ENCODE data around the gene SEMA4C. TPM values are rescaled to one million over a fixed set of nuclear protein-coding genes. Genes with fewer than 3 reads are reported as not detected.

The SEMA4C gene
- total and polyA plus RNA-seq, 9 of the 15 experiments (the other 6 are each of a cell fraction or from before 2014, with no cell fraction given): 0.32 to 59.7 (median 23.9) TPM

- Histone ChIP-seq H3K9me3 (replicated peaks; ENCODE audit: control insufficient read depth, insufficient read depth, low read depth, low read length) (peaks cover 9% of the 10 kb centered on the region; the same call in 1 of the 2 replicates), H3K4me1 (replicated peaks in 1 of 2; ENCODE audit: control insufficient read depth in 2 of 2, insufficient read depth in 2 of 2, low read length in 2 of 2) (peaks cover 68 to 69% of the 10 kb centered on the region in 2 experiments), H3K4me2 (ENCODE audit: insufficient read depth, low read length) (peak overlapping the region; percentile 84), H4K20me1 (replicated peaks; ENCODE audit: control insufficient read depth, insufficient read depth, low read length) (no peaks in the 10 kb centered on the region), H3K4me3 (peak overlapping the region; percentile 14; the same call in 1 of the 2 replicates), H3K27me3 (ENCODE audit: control insufficient read depth in 2 of 2, insufficient read depth in 2 of 2, low read length in 2 of 2) (no peaks in the 10 kb centered on the region), H3K36me3 (ENCODE audit: control insufficient read depth, insufficient read depth, low read length) (peaks cover 7% of the 10 kb centered on the region; the same call in 2 of the 3 replicates), H2AFZ (ENCODE audit: low read depth, low read length) (0 out of 2 replicates have a peak overlapping the region, but pooled peaks have one; percentile 36), H3K79me2 (ENCODE audit: control insufficient read depth, insufficient read depth, low read length) (peaks cover 36% of the 10 kb centered on the region), H3K9me1 (ENCODE audit: control insufficient read depth, insufficient read depth, low read length) (no peaks in the 10 kb centered on the region), H3K27ac (ENCODE audit: extremely low read depth, low read depth, low read length) (peak overlapping the region; percentile 90), H3K9ac (ENCODE audit: insufficient read depth in 1 of 2, low read depth in 2 of 2, low read length in 2 of 2) (peak overlapping the region; percentile 63 to 85; a peak in 3 of 4 replicates)
- ATAC-seq (peak; percentile 90), DNase-seq (ENCODE audit: extremely low read depth in 1 of 4, low spot score in 3 of 4) (peak; percentile 73 to 92 (median 80)), FAIRE-seq (peak; percentile 92)
- BruUV-seq (replicated peaks): no TSS peak
- intact Hi-C loops (cut with micrococcal nuclease): loop anchor here (1.0 to 2.0 kb wide), 2 partner anchors 24 to 61 kb away; partner anchors contain the start of gene ANKRD39
- WGBS (ENCODE audit: insufficient coverage, low coverage, missing lambda C conversion rate): 13% methylated on average over 19 of the region's 19 CpGs
- in situ Hi-C loops (cut with MboI): no loop called here
- ChIA-PET CTCF (ENCODE audit: low intra/inter-chr PET ratio) (no interaction called here), POLR2A (interaction anchor here (1.1 to 1.5 kb wide), 5 partner anchors 9 to 25 kb away, joined by 3 to 5 read pairs (median 4); no protein-coding TSS in a partner anchor)
- no peak for TF ChIP-seq ZNF212 (CRISPR knock-in tag; IDR thresholded peaks at IDR 0.05)
- TF ChIP-seq EZH2 (IDR thresholded peaks at IDR 0.05; ENCODE audit: borderline replicate concordance, low read depth, low read length): no peak
- TF ChIP-seq MIER1 (IDR thresholded peaks at IDR 0.05; ENCODE audit: low read depth): no peak
- peak; percentile 96 for TF ChIP-seq SMARCA4 (IDR thresholded peaks at IDR 0.05)
- TF ChIP-seq SLC30A9 (CRISPR knock-in tag; IDR thresholded peaks at IDR 0.05): no peak
- TF ChIP-seq DMBX1 (CRISPR knock-in tag; IDR thresholded peaks at IDR 0.05; ENCODE audit: borderline replicate concordance): peak; percentile 90
- TF ChIP-seq ZFP1 (CRISPR knock-in tag; IDR thresholded peaks at IDR 0.05): 0 out of 2 replicates have a peak, but pooled peaks have one; percentile 27
- peak; percentile 86 for TF ChIP-seq STAT5A (IDR thresholded peaks at IDR 0.05; ENCODE audit: borderline replicate concordance, low read length)
- no peak for TF ChIP-seq NCOA2 (IDR thresholded peaks at IDR 0.05; ENCODE audit: partially characterized antibody in 2 of 2)
- TF ChIP-seq ZNF586 (CRISPR knock-in tag; conservative IDR thresholded peaks at IDR 0.05): no peak
- peak; percentile 94 for TF ChIP-seq BHLHE40 (IDR thresholded peaks at IDR 0.05; ENCODE audit: low read length)
- TF ChIP-seq TSHZ1 (CRISPR knock-in tag; IDR thresholded peaks at IDR 0.05): no peak
- TF ChIP-seq MYNN (IDR thresholded peaks at IDR 0.05): peak; percentile 82; the same call in 1 of the 2 replicates
- no peak for TF ChIP-seq MYNN (CRISPR knock-in tag; IDR thresholded peaks at IDR 0.05)
- TF ChIP-seq BACH1 (tag; IDR thresholded peaks at IDR 0.05): no peak
Observed at GRCh38 chr2:96918754-96919550, 49.1 kb upstream of the SEMA4C start.
